NCI-H146 (cell line): ENCODE results near the gene SYTL3.
"Not testable (repeated sequence)": the region's sequence is repeated elsewhere in the genome, so short reads cannot be mapped to it uniquely, and the experiment has no call there.

Experiments
- DNase-seq: peaks from one replicate; lab custom pipeline; 2025; lab: John Stamatoyannopoulos, UW

Gene SYTL3

DNA sequence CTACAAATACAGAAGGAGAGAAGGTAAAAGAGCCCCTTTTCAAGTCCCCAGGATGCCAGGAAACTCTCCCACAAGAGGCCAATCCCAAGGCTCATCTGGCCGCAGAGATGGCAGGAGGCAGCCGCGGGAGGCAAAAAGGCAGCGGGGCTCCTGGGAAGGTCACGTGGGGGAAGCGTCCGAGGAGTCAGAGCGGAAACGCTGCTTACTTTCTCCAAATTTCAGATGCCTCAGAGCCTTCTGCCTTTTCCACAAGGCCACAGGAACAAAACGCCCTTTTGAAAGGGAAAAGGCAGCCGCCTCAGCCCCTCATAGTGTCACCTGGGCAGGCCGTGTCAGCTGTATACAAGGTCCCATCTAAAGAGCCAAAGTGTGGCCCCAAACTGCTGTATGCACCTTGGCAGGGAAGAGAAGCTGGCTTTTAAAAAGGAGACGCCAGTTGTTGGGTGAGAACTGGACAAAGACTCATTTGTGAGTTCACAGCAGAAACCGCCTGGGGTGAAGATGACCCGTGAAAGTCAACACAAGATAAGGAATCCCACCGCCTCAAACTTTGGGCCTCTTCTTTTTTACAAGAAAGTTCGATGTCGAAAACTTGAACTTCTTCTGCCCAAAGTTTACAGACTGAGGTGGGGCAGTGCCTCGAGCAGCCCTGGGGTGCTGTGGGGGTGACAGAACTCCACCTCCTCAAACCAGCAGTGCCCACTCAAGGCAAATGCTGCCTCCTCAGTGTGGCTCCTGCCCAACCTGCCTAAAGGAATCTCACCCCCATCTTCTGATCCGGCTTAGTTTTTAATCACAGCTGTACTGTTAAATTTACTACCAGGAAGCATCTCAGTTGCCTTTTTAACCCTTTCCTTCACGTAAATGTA, 124.0 kb downstream of the SYTL3 start:
- no peak for DNase-seq

DNA sequence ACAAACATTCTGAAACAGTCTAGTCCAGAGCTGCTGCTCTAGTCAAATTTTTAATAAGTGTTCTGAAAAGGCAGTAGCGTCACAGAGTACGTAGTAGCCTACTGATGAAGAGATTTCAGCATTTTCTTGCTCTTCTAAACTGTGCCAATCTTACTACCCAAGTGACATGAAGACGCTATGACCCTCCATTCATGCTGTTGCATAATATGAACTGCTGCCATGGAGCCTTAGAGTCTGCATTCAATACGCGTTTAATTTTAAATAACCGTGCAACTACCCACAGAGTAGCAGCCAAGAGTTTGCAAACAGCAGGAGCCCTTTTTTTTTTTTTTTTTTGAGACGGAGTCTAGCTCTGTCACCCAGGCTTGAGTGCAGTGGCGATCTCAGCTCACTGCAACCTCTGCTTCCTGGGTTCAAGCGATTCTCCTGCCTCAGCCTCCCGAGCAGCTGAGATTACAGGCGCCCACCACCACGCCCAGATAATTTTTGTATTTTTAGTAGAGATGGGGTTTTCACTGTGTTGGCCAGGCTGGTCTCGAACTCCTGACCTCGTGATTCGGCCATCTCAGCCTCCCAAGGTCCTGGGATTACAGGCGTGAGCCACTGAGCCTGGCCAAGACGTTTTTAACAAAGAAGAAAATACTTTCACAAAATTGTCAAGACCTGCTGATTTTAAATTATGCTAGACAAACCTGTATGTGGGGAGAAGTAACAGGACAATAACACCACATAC, 125.0 kb downstream of the SYTL3 start:
- no peak for DNase-seq

DNA sequence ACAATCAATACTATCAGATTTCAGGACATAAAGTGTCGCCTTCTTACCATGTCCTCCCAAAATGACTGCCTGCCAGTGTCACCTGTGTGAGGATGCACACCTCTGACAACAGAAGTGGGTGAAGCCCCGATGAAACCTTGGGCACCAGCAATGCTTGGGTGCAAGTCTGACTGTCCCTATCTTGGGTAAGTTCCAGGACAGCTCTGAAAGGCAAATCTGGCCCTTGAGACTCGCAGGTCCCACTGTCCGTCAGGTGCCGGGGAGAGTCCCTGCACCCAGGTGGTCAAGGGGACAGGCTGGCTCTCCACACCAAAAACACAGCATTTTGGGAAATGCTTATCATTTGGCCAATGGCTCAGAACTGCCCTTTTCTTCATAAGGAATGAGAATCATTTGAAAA, 126.0 kb downstream of the SYTL3 start:
- DNase-seq = no peak

GRCh38 chr6:158776737-158777136, 126.9 kb downstream of the SYTL3 start:
- DNase-seq = no peak

- no peak for DNase-seq
These were observed 127.7 kb downstream of the SYTL3 start for GRCh38 chr6:158777510-158777909.

GRCh38 chr6:158778005-158778527, 128.2 kb downstream of the SYTL3 start:
- no peak for DNase-seq

GRCh38 chr6:158780246-158780884, 130.5 kb downstream of the SYTL3 start:
- no peak for DNase-seq

GRCh38 chr6:158780988-158781691, 131.3 kb downstream of the SYTL3 start:
- no peak for DNase-seq

DNA sequence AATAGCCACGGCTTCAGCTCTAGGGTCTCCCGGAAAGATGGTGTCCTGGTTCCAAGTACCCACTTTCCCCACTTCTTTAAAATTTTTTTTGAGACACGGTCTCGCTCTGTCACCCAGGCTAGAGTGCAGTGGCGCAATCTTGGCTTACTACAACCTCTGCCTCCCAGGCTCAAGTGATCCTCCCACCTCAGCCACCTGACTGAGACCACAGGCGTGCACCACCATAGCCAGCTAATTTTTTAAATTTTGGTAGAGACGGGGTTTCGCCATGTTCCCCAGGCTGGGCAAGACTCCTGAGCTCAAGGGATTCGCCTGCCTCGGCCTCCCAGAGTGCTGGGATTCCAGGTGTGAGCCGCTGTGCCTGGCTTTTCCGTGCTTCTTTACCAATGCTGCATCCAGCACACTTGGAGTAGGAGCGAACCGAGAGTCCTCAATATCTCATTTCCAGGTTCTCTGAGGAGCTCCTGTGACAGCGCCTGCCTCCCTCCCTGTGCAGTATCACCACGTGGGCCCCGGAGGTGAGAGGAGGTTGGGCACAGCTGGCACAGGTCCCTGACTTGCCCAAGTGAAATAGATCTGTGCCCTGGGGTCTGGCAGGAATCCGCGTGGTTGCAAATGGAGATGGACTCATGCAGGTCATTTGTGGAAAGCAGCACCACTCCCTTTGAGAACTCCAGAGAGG, 132.0 kb downstream of the SYTL3 start:
- DNase-seq = no peak

- no peak for DNase-seq
These were observed 132.7 kb downstream of the SYTL3 start for GRCh38 chr6:158782432-158783166.

DNA sequence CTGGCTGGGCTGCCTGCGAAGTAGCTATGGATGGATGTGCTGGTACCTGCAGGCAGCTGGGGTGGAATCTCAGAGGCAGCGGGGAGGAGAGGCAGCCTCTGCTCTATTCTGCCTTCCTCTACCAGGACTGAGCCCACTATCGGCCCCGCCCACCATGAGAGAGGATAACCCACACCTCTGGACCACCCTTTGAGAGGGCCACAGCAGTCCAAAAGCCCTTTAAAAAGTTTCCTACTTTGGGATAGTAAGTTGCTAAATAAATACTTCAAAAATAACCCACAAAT, 133.3 kb downstream of the SYTL3 start:
- no peak for DNase-seq

DNA sequence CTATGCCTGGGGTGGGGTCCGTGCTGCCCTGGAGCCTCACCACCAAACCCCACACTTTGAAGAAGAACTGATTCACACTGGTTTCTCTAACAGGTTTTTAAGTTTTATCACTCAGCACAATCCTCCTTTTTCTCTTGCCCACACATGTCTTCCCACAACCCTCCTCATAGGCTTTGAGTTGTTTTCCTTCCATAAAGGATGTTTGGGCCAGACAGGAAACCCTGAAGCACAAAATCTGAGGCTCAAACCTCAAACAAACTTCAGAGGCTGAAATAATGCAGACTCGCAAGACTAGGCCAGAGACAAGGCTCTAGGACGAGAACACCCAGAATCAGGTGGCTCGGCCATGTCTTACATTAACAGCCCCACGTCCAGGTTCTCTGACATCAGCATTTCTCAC, 134.0 kb downstream of the SYTL3 start:
- DNase-seq = no peak

GRCh38 chr6:158784505-158784904, 134.7 kb downstream of the SYTL3 start:
- DNase-seq = no peak

GRCh38 chr6:158785036-158785435, 135.2 kb downstream of the SYTL3 start:
- no peak for DNase-seq

DNA sequence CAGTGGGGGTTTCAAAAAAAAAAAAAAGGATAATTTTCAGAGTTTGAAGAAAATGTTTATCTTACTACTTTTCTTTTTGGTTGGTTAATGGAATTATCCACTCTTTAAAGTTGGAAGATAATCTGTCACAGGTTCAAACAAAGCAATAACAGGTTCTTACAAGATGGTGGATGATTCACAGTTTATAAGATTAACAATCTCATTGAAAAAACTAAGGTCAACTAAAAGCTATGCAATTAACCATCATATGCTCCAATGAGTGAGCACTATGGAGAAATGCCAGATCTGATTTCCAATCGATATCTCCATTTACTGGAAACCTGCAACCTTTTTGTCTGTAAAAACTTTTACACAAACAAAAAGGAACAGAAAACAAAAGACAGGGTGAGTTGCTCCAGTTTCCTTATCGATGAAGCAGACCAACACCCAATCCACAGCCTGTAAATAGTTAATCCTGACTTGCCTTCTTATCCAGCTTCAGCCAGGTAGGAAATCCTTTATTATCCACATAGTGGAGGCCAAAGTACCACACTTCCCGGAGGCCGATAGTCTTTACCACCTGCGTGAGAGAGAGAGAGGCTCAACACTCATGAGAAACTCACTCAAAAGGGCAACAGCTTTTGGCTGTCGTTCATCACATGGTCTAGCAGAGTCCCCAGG, 136.9 kb downstream of the SYTL3 start:
- DNase-seq = no peak

- DNase-seq = no peak
These were observed 137.5 kb downstream of the SYTL3 start for GRCh38 chr6:158787395-158787794.

DNA sequence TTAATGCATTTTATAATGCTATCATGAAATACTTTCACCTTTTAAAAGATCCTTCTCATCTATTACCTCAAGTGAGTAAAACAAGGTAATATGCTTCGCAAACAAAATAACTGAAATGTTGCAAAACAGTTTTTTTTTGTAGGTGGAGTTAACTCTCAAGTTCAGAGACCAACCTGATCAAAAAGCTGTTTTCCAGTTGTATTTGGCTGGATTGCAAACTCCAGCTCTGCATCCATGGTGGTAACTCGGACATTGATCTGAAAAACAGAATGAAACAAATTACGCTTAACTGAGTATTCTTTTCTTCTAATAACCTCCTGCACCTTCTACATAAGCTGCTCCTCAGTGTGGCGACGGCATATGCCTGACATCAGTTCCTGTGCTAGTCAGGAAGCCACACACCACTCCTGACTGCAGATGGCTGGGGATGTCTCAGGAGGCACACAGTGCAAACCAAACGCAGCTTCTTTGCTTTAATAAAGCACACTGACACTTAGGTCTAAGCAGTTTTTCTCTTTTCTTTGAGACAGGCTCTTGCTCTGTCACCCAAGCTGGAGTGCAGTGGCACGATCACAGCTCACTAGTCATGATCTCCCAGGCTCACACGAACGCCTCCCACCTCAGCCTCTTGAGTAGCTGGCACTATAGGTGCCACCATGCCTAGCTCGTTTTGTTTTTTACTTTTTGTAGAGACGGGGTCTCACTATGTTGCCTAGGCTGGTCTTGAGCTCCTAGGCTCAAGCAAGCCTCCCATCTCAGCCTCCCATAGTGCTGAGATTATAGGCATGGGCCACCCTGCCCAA, 139.5 kb downstream of the SYTL3 start:
- DNase-seq = no peak

DNA sequence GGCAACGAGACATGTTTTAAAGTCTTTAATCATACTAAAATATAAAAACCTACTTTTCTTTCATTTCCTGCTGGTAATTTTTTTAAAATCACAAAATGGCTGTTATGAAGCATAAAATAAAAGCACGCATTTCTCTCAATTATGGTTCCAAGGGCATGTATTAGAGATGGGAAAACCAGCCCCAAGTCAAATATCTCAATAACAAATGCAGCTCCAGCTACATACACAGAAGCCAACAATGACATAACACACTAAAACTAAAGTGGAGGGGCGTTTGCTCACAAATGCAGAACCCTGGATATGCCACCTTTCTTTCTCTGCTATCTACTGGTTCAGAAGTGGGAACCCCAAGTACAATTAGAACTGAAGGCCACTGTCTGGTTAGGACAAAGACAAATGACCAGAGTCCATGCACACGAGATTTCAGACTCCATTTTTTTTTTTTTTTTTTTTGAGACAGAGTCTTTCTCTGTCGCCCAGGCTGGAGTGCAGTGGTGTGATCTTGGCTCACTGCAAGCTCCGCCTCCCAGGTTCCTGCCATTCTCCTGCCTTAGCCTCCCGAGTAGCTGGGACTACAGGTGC, 141.5 kb downstream of the SYTL3 start:
- DNase-seq = no peak

- DNase-seq = not testable (repeated sequence)
These were observed 142.7 kb downstream of the SYTL3 start for GRCh38 chr6:158792505-158792904.
